Stimulated activated CD4-positive, alpha-beta T cell treated with anti-CD3 and anti-CD28 coated beads, Interleukin-15, amount 100 ng/mL, for 24 hours (primary cell): ENCODE data around the gene DDHD1.
"Not testable (repeated sequence)": the region's sequence is repeated elsewhere in the genome, so short reads cannot be mapped to it uniquely, and the experiment has no call there.

Source experiments
- DNase-seq: peaks from one replicate; pipeline ENCODE4 v3.0.0-alpha.2; 2020

DDHD1 gene

DNA sequence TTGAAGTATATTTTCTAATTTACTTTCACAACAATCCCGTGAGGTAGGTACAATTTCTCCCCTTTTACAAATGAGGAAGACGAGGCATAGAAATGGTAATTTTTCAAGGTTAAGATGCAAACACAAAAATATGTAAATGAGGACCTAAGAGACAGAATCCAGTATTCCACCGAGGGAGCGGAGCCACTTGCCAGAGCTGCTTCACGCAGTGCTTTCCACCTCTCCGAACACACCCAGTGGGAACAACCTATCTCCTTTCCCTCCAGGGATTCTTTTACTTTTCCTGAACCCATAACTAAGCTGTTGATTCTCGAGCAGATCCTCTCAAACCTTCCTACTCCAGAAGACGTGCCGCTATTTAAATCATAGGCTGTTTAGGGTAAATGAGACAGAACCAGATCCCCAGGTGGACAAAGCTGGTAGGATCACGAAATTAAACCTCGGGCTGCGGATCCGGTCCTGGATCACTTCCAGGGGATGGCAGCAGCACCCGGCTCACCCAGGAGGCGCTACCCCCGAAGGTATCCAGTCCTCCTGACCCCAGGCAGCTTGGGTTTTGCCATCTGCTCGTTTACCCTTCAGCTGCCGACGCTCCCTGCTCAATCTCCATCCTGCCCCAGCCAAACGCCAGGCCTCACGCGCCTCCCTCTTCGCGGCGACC is 1.5 kb downstream of the DDHD1 start:
- DNase-seq, result peak; percentile 62

DNA sequence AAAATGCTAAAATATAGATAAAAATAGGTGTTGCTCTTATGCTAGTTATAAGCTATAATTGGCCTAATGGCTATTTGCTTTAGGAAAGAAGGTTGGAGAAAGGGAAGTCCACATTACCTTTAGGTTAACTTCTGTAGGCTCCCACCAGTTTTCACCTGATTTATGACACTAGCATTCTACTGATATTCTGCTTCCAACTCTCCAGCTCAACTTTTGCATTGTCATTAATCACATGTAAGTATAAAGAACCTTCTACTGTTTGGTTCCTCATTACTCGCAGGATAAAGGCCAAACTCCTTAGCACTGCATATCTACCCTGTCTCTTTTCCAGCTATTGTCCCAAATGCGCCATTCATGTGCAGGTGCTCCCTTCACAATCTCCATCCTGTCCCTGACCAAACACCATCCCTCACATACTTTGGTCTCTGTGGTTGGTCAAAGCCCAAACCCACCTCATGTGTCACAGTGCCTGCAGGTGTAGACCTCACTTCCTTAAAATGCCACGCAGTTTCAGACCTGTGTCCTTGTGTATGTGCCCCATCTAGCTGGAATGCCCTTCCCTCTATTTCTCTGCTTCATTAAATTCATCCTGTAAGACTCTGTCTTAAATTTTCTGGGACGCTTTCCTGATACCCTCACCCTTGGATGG is 3.3 kb downstream of the DDHD1 start:
- no peak for DNase-seq

DNA sequence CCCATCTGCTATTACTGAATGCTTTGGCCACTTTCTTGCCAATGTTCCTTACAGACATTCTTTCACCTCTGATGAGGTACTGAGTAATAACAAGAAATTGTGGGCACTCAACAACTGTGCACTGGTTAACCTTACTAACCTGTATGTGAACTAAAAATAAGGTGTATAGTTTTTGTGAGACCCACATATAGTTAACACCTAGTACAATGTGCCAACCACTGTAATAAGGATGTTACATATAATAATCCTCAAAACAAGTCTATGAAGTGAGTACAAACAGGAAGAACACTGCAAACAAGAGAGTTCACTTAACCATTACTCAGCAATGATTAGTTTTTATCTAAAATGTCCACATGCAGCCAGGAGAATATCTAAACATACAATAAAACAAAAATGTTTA is 4.5 kb downstream of the DDHD1 start:
- DNase-seq, result no peak

DNA sequence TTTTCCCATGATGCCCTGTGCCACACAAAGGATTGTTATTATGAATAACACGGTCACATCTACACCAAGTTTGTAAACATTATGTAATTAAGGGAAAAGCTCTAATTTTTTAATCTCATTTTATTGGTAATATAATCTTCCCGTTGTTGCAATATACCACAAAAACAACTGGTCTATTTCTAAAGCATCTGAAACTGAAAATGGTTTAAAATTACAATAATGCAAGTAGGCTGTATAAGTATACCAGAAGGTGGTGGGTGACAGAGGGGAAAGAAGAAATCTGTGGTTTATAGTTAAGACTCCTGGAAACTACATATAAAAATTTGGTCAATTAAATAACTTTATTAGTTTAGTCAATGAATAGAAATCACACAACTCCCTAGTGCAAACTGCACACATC is 5.2 kb downstream of the DDHD1 start:
- no peak for DNase-seq

DNA sequence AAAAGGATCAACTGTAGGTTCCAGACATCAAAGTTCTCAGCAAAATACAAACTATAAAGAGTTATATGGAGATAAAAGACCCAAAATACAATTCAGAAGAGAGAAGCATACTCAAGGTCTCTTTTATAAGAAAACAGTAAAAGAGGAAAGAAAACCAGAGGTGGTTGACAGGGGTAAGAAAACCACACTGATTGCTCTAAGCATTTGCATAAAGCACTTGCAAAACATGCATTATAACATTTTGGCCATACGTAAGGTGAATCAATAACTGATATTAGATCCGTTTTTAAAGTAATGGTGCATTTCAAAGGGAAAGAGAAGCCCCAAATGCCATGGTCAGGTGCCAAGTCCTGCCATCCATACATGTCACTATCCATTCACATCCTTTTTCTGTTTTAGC is 5.9 kb downstream of the DDHD1 start:
- DNase-seq, result no peak

DNA sequence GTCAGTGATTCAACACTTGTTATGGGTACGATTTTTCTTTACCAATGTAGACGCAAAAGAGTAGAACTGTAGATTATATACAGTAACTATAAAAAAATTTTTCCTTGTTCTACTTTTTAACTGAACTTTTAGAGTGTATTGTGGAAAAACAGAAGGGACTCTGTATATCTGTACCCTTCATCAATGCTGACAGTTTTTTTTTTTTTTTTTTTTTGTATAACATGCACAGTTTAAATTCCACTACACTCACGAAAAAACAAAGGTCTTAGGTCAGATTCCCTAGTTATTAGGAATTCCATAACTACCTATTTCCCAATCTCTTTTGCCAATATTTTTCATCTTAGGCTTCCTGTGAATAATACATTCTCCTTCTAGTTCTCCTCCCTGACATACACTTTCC is 6.4 kb downstream of the DDHD1 start:
- no peak for DNase-seq

DNA sequence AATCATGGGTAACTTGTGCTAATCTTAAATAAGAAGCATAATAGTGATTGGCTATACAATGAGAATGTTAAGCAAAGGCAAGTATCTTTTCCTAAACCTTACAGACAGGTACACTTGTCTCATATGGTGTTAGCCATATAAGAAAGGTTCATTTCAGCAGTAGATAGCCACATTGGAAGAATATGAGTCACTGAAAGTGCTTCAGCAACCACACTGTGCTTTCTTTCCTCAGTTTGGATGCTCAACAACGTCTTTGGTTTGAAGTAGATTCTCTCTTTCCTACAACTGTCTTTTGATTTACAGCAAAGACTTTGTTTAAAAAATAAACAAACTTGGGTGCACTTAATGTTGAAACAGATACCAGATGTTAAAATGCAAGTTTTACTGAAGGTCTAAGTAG is 8.9 kb downstream of the DDHD1 start:
- no peak for DNase-seq

DNA sequence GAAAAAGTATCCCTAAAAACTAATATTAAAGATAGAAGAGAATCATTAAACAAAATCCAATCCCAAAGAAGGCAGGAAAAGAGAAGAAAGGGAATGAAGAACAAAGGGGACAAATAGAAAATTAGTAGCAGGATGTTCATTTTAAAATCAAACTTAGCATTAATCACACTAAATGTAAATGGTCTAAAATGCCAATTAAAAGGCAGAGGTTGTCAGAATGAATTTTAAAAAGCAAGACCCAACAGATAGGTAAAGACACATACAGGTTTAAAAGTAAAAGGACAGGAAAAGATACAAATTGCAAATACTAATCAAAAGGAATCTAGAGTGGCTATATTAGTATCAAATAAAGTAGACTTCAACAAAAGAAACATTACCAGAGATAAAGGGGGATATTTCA is 12.5 kb downstream of the DDHD1 start:
- DNase-seq, result no peak

DNA sequence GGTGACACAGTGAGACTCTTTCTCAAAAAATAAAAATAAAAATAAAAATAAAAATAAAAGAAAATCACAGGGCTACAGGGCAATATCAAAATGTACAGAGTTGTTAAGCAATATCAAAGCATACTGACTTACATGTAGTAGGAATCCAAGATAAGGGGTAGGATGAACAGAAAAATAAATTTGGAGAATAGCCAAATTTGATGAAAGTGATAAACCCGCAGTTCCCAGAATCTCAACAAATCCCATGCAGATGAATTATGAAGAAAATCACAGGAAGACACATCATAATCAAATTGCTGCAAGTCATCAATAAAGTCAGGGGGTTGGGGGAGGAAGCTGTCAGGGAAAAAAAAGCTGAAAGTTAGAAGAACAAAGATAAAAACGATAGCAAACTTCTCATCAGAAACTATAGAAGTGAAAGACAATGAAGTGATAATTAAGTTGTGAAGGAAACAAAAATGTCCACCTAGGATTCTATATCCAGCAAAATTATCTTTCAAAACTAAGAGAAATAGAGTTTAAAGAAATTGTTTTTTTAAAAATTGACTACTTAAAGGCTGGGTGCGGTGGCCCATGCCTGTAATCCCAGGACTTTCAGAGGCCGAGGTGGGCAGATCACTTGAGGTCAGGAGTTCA is 15.4 kb downstream of the DDHD1 start:
- no peak for DNase-seq

DNA sequence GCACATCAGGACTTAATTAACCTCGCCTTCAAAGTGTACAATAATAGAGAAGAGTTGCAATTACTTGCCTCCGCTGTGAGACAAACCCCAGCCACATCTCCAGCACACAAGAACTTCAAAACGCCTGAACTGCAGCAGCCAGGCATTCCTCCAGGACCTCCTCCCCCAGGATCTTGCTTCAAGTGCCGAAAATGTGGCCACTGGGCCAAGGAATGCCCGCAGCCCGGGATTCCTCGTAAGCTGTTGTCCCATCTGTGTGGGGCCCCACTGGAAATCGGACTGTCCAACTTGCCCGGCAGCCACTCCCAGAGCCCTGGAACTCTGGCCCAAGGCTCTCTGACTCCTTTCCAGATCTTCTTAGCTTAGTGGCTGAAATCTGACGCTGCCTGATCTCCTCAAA is 22.6 kb downstream of the DDHD1 start:
- DNase-seq, result not testable (repeated sequence)

DNA sequence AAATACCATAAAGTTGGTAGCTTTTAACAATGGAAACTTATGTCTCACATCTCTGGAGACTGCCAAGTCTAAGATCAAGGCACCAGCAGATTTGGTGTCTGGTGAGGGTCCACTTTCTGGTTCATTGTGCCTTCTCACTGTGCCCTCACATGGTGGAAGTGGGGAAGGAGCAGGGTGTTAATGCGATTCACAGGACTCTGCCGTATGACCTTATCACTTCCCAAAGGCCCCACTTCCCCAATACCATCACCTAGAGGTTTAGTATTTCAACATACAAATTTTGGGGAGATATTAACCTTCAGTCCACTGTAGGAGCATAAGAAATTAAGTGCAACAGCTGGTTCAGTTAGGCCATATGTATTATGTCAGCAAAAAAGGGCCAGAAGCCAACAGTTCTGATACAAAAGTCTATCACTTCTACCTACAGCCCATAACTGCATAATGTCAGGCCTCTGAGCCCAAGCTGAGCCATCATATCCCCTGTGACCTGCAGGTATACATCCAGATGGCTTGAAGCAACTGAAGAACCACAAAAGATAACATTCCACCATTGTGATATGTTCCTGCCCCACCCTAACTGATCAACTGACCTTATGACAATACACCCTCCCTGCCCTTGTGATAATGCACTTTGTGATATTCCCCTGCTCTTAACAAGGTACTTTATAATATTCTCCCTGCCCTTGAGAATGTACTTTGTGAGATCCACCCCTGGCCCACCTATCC is 24.7 kb downstream of the DDHD1 start:
- DNase-seq, result no peak

DNA sequence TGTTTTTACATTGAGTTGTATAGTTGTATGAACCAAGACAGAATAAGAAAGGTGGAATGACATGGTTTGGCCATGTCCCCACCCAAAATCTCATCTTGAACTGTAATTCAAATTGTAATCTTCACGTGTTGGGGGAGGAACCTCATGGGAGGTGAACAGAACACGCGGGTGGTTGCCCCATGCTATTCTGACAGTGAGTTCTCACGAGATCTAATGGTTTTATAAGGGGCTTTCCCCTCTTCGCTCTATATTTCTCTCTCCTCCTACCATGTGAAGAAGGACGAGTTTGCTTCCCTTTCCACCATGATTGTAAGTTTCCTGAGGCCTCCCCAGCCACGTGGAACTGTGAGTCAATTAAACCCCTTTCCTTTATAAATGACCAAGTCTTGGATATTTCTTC is 25.3 kb downstream of the DDHD1 start:
- DNase-seq, result no peak

DNA sequence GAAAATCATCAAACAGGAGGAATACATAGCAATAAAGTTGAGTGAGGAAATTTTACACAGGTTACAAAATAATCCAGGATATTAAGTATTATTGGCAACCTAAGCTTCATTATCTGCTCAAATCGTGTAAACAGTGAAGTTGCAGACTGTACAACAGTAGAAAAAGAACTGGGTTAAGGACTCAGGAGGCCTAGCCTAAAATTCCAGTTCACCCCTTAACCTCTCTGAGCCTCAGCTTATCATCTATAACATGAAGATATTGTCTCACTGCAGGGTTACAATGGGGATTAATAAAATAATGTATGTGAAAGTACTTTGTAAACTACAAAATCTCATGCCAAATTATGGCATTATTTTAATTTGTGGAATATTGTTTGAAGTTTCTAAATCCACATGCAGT is 26.0 kb downstream of the DDHD1 start:
- DNase-seq, result no peak

DNA sequence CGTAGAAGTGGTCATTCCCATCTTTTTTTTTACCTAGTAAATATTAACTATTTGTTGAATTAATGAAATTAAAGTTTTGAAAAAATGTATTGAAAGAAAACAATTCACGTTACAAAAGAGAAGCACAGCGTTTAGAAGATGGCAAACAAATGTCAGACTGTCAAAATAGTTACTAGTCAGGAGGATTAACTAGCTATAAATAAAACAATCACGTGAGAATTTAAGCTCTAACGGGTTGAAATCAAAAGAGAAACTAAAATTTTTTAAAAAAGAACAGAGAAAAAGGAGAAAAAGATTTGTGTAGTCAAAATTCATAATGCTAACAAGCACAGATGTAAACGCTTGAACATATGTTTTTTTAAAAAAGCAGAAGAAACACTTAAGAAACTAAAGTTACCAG is 26.4 kb downstream of the DDHD1 start:
- DNase-seq, result no peak

DNA sequence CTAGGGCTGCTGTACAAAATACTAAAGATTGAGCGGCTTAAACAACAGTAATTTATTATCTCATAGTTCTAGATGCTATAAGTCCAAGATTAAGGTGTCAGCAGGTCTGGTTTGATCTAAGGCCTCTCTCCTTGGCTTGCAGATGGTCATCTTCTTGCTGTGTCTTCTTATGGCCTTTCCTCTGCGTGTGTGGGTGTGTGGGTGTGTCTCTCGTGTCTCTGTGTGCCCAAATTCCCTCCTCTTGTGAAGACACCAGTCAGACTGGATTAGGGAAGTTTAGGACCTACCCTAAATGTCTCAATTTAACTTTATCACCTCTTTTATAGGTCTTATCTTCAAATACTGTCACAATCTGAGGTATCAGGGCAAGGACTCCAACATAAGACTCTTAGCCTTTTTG is 28.3 kb downstream of the DDHD1 start:
- DNase-seq, result no peak

DNA sequence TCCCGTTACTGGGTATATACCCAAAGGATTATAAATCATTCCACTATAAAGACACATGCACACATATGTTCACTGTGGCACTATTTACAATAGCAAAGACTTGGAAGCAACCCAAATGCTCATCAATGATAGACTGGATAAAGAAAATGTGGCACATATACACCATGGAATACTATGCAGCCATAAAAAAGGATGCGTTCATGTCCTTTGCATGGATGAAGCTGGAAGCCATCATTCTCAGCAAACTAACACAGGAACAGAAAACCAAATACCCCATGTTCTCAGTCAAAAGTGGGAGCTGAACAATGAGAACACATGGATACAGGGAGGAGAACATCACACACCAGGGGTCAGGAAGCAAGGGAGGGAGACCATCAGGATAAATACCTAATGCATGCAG is 31.7 kb downstream of the DDHD1 start:
- not testable (repeated sequence) for DNase-seq

DNA sequence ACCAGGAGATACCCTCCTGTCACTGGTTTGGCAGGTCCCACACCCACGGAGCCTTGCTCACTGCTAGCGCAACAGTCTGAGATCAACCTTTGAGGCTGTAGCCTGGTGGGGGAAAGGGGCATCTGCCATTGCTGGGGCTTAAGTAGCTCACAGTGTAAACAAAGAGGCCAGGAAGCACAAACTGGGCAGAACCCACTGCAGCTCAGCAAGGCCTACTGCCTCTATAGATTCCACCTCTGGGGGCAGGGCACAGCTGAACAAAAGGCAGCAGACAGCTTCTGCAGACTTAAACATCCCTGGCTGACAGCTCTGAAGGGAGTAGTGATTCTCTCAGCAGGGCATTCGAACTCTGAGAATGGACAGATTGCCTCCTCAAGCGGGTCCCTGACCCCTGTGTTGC is 35.6 kb downstream of the DDHD1 start:
- DNase-seq, result not testable (repeated sequence)

DNA sequence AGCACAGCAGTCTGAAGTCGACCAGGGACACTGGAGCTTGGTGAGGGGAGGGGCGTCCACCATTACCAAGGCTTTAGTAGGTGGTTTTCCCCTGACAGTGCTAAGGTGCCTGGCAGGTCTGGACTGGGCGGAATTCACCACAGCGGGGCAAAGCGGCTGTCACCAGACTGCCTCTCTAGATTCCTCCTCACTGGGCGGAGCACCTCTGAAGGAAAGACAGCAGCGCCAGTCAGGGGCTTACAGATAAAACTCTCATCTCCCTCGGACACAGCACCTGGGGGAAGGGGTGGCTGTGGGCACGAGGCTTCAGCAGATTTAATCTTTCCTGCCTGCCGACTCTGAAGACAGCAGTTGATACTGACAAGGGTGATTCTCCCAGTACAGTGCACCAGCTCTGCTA is 39.1 kb downstream of the DDHD1 start:
- no peak for DNase-seq

DNA sequence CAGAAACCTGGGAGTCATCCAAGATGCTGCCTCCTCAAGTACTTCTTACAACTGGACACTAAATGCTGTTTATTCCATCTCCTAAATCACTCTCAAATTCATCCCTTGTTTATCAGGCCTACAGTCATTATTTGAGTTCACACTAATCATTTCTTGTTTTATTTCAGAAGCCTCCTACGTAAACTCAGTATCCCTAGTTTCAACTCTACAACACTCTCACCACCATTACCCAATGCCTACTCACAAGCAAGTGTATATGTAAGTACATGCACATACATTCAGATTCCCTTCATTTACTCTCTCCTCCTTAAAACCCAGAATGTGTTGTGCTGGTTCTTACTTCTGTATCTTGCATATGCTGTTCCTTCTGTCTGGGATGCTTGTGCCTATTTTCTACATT is 43.0 kb downstream of the DDHD1 start:
- no peak for DNase-seq

DNA sequence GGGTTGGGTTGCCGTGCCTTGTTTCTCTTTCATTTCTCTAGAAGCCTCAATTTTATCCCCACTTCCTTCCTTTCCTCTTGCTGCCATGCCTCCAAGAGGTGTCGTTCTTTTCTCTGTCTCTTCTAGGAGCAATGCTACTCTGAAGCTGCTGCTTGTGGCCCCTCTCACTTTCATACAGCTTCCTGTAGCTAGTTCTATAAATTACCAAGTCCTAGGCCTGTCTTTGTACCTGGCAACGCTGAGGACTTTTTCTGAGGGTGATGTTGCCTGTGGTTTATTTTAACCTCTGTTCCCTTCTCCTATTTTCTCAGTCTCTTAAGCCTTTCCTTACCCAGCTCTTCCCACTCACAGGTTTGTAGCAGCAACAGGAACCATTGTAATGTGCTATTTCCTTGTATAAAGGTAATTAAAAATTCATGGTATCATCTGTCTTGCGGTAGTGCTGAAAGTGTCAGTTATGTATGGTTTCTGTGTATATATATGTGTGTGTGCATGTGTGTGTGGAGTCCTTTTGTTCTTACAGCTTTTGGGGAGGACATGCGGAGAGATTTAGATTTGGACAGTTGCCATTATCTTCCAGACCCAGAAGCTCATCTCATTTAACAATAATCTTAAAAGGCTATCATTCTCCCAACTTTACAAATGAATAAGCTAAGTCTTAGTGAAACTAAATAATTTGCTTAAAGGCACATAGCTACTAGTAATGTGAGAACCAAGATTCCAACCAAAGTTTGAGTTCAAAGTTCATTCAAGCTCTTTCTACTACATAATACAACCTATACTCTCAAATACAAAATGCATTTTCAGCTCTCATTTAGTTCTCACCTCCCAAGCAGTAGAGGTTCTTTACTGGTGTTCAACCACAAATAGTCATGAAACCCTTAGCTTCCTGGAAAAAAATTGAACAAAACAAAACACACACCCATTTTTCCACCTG is 43.8 kb downstream of the DDHD1 start:
- peak; percentile 71 for DNase-seq

DNA sequence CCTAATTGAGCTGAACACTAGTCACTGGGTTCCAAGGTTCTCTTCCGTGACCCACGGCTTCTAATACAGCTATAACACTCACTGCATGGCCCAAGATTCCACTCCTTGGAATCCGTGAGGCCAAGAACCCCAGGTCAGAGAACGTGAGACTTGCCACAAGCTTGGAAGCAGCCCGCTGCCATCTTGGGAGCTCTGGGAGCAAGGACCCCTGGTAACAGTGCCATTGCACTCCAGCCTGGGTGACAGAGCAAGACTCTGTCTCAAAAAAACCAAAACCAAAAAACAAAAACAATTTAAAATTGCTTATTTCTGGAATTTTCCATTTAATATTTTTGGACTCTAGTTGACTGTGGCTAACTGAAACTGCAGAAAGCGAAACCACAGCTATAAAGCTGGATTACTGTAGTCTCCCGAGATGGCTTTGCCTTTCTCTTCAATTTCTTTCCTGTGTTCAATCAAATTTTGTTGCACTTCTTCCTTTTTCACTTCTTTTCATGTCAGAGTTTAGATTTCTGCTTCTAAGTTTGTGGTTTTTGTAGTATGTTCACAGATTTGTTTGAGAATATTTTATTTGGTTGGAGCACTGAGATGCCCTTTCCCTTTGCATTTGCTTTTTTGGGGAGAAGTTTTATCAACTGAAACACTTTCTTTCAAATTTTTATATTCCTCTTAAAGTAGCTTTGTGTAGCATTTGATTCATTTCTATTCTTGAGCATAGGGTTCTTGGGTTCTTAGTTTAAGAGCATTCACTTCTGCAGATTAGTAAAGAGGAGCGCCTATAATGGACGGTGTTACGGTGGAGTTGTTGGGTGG is 44.6 kb downstream of the DDHD1 start:
- DNase-seq, result no peak

DNA sequence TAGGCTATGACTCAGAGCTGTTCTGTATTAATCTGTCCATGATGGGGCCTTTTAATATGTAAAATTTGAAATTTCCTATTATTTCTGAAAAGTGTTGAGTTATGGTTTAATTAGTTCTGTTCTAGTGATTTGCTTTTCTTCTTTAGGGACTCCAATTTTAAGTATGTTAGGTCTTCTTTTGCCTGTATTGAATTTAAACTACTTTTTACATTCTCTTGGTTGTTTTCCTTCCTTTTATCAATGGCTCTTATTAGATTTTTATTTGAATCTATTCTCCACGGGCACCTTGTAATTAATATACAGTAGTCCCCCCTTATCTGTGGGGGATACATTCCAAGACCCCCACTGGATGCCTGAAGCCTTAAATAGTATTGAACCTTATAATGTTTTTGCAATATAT is 46.4 kb downstream of the DDHD1 start:
- no peak for DNase-seq
